Prostate gland (tissue), 2 donors: ENCODE measurements around the gene GLT1D1.

Experiments
- CTCF ChIP-seq, 4 experiments: fragments of 200-600 bp in 2 of 4; fragments of 450-650 bp in 2 of 4; sonication (generic) in 2 of 4; IDR thresholded peaks; 1 replicate in 3 of 4; 2 replicates in 1 of 4; pipeline ENCODE4 v1.5.1; 2016 to 2019; ENCODE audit warnings: antibody characterized with exemption in 4 of 4, mild to moderate bottlenecking in 2 of 4, moderate library complexity in 2 of 4
- POLR2A ChIP-seq: fragments of 450-650 bp; IDR thresholded peaks from one replicate; pipeline ENCODE4 v1.6.1; 2016; ENCODE audit warnings: antibody characterized with exemption, mild to moderate bottlenecking
- POLR2AphosphoS5 ChIP-seq: sonication (generic); formaldehyde crosslinking; IDR thresholded peaks from one replicate; pipeline ENCODE4 v1.6.1; 2017; ENCODE audit warnings: antibody characterized with exemption

- TF ChIP-seq CTCF (IDR thresholded peaks at IDR 0.05) (no peak), POLR2A (no peak), POLR2AphosphoS5 (no peak)
Measured at GRCh38 chr12:128813392-128813791, 39.9 kb upstream of the GLT1D1 start.
